SIG-M5 treated with dmso at 0.1 percent for 504 hours (cell line): ENCODE results near the gene HEXIM2.

Source experiments
- DNase-seq: peaks from one replicate; lab custom pipeline; 2025; ENCODE audit not compliant: unreplicated experiment; lab: John Stamatoyannopoulos, UW

HEXIM2 gene

DNA sequence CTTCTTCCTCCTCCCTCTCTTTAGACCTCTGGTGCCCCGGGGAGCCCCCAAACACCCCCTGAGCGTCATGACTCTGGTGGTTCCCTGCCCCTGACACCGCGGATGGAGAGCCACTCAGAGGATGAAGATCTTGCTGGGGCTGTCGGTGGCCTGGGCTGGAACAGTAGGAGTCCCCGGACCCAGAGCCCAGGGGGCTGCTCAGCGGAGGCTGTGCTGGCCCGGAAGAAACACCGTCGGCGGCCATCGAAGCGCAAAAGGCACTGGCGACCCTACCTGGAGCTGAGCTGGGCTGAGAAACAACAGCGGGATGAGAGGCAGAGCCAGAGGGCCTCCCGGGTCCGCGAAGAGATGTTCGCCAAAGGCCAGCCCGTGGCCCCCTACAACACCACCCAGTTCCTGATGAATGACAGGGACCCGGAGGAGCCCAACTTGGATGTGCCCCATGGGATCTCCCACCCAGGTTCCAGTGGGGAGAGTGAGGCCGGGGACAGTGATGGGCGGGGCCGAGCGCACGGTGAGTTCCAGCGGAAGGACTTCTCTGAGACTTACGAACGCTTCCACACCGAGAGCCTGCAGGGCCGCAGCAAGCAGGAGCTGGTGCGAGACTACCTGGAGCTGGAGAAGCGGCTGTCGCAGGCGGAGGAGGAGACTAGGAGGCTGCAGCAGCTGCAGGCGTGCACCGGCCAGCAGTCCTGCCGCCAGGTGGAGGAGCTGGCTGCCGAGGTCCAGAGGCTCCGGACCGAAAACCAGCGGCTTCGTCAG, 7.5 kb downstream of the HEXIM2 start:
- DNase-seq: no peak

DNA sequence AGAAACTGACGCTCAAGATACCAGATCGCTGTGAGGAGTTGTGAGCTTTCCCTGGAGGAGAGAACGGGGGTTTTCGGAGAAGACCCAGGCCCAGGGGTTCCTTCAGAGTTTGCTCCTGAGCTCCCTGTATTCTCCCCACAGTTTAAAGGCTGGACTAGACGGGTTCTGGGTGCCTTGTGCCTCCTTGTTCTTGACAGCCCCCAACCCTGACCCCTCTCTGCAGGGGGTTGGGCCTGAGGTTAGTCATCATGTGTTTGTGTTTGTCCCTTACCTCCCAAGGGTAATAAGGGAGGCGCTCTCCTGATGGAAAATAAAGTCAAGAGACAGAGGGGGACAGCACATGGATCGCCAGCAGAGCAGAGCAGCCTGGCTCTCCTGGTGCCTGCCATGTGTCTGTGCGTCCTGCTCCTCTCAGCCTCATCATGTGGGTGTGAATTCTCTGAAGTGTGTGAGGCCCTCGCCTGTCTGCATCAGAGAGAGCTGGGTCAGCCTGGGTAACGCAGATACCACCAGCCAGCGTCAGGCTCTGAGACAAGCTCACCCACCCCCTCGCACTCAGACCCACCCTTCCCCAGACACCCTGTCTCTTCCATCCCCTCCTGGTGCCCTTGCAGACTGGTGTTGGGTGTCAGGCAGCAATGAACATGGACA, 8.7 kb downstream of the HEXIM2 start:
- DNase-seq: no peak

DNA sequence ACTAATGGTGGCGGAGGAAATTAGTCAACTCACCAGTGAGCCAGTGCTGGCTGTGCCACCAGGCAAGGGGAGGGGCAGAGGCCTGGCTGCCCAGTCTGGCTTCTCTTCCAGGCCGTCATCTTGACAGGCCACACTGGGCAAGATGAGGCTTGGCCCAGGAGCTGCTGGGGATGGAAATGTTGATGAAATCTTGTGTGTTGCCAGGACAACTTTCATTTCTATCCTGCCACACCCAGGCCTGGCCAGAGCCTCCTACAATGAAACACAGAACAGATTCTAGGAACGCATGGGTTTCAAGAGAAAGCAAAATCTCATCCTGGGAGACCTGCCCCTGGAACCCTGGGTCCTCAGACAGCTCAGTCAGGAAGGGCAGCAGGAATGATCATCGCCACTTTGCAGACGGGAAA, 9.3 kb downstream of the HEXIM2 start:
- DNase-seq: peak; percentile 62

DNA sequence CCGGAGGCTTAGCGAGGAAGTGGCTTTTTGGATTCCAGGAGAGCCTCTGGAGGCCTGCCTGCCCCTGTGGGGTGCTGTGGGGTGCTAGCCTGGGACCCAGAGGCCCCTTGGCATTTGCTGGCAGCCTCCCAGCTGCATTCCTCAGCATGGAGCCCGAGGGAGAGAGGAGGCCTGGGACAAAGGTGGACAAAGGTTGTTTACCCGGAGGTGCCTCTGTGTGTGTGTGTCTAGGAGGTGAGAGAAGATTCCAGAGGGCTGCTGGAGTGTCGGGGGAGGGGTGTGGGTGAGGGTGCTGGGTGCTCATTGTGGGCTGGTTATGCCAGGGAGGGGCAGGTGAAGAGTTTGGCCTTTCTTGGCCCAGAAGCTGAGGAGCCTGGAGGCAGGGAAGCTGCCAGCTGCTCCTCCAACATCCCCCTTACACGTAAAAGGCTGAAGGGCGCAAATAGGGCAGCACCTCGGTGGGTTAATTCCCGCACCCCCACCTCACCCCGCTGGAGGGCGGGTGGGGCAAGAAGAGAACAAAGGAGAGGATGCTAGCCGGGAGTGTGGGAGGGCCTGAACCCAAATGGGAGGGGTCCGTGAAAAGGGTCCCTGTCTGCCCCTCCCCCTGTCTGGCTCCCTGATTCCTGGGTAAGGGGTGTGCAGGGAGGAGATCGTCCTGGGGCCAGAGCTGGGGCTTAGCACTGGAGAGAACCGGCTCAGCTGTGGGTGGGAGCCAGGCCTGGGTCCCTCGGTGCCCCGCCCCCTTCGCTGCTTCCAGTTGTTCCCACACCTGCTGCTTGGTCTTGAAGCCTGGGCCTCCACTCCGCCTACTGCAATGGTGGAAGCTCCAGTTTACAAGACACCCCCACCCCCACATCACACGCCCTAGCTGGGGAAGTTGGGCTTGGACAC, 9.9 kb downstream of the HEXIM2 start:
- DNase-seq: peak; percentile 37

DNA sequence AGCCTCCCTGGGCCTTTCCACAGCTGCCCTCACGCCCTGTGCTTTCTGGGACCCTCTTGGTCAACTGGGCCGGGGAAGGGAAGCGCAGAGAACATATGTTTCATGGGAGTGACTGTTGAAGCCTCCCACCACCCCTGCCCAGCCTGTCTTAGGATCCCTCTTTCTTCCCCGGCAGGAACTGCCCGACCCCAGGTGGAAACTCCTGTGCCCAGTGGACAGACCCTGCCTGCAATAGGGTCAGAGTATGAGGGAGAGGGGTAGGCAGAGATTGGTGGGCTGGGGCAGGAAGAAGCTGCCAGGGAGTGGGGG, 10.5 kb downstream of the HEXIM2 start:
- no peak for DNase-seq

DNA sequence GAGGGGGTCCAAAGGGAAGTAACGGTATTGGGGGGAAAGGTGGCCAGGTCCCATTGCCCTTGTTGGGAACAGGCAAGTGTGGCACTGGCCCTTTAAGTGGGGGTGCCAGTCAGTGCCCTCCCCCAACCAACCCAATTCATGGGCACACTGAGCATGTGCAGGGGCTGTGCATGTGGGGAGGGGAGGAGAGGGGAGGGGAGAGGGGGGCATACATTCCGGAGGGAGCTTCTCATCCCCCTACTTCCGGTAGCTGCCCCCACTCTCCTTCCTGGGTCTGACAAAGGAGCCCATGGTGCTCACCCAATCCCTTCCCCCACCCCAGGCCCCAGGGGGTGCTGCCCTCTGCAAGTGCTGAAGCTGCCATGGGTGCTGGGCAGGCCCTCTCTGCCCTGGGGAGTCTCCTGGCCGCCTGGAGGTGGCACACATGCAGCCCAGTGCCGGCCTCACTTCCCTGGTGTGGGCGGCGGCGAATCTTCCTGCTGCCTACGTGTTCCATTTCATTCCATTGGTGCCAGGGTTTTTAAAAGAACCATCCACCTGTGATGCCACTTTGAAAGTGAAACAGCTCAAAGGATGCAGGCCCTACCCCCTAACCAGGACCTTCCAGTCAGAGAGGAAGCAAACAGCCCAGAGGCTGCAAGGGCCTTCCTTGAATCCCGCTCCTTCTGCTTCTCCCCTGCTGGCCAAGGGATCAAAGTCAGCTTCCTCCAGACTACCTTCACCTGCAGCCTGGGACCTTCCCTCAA, 11.0 kb downstream of the HEXIM2 start:
- no peak for DNase-seq

DNA sequence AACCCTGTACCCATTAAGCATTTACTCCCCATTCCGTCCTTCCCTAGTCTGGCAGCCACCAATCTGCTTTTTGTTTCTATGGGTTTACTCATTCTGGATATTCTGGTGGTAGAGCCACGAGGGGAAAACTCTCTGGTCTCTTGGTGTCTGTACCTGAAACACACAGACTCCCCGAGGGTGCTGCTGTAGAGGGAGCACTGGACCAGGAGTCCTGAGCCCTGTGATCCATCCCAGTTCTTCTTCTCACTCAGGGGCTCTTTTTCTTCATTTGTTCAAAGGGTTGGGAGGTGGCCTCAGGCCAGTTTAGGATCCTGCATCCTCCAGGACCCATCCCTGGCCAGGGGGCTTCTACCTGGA, 14.1 kb downstream of the HEXIM2 start:
- DNase-seq: no peak

DNA sequence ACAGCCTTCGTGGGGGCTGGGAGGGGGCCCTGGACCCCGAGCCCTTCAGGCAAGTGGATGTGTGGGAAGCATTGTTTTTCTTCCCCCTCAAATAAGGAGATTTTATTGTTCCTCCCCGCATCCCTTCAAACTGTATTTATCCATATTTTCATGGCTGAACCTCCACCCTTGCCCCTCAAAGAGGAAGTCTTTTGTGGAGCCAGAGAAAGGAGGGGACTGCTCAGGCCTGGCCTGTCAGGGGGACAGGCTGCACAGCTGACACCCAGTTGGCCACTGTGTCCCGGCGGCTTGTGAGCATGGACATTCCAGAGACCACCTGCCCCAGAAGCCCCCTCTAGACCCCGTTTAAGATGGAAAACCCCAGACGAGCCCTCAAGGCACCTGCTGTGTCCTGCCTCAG, 15.9 kb downstream of the HEXIM2 start:
- DNase-seq: no peak

DNA sequence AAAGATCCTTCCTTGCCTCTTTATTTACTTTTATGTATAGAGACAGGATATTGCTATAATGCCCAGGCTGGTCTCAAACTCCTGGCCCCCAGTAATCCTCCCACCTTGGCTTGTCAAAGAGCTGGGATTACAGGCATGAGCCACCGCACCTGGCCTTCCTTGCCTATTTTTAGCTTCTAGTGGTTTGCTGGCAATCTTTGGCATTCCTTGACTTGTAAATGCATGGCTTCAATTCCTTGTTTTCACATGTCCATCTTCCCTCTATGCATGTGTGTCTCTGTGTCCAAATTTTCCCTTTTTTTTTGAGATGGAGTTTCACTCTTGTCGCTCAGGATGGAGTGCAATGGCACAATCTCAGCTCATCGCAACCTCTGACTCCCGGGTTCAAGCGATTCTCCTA, 22.5 kb downstream of the HEXIM2 start:
- no peak for DNase-seq

DNA sequence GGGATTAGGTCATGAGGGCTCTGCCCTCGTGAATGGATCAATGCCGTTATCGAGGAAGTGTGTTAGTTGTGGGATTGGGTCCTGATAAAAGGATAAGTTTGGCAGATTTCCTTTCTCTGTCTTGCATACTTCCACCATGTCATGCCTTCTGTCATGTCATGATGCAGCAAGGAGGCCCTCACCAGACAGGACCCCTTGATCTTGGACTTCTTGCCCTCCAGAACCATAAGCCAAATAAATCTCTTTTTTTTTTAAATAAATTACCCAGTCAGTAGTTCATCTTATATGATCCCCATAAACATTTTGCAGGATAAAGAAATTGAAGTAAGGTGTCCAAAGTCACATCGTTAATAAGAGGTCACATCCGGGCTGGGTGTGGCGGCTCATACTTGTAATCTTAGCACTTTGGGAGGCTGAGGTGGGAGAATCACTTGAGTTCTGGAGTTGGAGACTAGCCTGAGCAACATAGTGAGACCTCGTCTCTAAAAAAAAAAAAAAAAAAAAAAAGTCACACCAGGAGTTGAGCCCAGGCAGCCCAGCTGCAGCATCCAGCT, 25.2 kb downstream of the HEXIM2 start:
- no peak for DNase-seq

DNA sequence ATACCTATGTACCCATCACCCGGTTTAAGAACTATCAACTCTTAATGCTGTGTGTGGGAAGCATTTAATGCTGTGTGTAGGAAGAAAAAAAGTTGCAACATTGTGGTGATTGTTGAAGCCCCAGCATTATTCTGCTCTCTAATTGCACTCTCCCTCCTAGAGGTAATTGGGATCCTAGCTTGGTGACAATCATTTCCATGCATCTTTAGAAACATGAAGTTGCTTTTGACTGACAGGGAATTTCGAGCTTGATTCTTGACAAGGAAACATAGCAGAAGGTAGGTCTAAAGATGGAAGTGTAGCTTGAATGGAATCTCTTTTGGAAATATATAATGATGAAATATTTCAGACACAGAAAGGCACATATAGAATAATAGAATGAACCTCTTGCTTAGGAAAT, 27.3 kb downstream of the HEXIM2 start:
- DNase-seq: no peak

DNA sequence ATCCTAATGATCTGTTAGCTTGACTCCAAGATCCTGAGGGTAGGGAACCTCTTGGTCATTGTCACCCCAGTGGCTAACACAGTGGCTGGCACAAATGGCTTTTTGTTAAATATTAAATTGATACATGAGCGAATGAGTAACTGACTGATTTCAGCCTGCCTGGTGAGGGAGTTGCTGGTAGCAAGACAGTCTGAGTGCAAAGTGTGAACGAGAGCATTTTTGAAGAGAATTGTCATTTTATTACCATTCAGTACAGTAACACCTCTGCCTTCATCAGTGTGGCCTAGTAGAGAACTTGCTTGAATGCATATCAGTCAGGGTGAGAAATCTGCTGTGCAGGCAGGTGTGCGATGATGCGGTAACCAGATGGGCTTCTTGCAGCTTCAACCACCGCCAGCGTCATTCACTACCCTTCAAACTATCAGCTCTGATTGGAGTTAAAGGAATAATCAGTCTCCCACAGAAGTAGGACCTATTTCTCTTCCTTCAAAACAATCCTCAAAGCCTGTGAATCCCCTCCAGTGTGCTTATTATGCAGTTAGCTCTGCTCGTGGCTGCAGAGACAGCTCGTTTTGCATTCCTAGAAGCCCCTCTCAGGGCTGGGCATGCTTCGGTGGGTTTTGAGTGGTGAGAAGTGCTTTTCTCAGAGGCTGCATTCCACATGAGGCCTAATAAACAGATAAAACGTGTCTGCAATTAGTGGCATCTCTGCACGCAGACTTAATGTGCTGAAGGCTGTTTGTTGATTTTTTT, 29.0 kb downstream of the HEXIM2 start:
- DNase-seq: no peak

DNA sequence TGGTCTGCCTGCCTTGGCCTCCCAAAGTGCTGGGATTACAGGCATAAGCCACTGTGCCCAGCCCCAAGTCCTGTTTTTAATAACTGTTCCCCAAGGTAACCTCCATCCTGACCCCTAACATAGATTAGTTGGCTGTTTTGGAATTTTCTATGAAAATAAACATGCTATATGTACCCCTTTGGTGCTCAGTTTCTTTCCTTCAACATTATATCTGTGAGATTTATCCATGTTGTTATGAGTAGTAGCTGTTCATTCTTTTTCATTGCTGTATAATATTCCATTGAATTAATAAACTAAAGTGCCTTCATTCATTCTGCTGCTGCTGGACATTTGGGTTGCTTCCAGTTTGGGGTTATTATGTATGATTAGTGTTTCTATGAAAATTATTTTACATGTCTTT, 33.7 kb downstream of the HEXIM2 start:
- DNase-seq: no peak

DNA sequence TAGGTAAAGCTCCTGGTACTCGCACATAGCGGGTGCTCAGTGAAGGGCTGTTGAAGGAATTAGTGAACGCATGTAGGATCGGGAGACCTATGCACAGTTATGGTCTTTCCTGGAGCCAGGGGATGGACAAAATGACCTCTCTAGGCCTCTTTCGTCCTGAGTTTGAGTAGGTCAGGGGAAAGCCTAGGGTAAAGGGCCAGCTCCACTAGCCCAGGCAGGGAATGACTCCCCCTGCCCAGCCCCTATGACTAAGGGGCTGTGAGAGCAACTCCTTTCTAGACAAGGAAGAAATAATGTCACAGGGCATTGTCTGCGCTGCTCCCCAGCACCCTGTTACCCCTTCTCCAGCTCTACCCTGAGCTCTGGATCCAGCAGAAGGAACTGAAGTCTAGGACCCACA, 35.4 kb downstream of the HEXIM2 start:
- no peak for DNase-seq

DNA sequence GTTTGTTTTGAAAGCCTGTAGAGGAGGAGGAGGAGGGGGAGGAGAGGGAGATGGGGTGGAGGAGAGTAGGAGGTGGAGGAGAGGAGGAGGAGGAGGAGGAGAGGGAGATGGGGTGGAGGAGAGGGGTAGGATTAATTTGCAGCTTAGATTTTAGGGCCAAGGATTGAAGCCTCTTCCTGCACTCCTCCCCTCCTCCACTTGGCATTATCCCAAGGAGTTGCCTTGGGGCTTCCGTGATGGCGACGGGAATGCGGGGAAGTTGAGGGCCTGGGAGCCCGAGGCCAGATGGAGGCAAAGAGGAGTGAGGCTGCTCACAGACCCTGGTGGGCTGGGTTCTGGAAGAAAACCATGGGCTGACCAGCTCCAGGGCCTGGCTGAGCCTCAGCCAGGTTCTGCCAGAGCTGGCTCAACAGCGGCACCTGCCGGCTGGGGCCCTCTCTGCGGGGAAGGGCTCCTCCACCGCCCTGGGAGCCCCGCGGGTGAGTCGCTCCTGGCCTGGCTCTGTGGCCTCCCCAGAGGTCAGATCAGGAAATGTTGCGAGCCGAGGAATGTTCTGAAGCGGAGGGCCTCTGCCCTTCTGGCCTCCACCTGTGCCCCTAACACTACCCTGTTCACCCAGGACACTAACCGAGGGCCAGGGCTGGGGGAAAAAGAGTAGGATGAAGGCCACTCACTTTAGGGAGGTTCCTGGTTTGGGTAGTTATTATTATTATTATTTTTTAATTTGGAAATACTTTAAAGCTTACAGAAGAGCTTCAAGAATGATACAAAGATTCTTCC, 36.1 kb downstream of the HEXIM2 start:
- peak; percentile 73 for DNase-seq

DNA sequence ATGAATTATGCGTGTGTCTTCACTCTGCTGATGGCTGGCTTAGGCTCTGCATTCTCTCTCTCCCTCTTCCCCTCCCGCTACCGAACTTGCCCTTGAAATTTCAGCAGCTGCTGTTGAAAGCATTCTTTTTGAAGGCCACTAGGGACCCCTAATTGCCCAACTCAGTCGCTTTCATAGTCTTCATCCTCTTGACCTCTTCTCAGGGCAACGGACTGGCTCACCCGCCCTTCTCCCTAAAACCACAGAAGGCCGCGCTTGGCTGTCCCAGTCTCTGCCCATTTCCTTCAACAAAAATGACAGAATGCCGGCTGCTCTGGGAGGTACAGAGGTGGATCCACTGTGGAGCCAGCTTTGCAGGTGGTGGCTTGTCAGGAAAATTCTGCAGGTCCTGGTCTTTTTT, 39.0 kb downstream of the HEXIM2 start:
- peak; percentile 76 for DNase-seq

DNA sequence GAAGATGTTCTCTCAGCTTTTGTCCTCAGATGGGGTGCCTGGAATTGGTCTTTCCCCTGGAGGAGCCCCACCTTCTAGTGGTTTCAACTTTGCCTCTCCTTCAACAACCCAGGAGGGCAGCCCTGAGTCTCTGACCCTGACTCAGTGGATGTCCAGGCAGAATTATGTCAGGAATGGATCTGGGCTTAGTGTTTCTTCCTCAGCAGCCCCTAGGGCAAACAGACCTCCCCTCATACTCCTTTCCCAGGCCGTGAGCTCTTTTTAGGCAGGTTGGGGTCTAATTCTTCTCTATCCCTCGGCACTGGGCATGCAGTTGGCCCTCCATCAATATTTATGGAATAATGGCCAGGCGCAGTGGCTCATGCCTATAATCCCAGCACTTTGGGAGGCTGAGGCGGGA, 39.8 kb downstream of the HEXIM2 start:
- DNase-seq: no peak

DNA sequence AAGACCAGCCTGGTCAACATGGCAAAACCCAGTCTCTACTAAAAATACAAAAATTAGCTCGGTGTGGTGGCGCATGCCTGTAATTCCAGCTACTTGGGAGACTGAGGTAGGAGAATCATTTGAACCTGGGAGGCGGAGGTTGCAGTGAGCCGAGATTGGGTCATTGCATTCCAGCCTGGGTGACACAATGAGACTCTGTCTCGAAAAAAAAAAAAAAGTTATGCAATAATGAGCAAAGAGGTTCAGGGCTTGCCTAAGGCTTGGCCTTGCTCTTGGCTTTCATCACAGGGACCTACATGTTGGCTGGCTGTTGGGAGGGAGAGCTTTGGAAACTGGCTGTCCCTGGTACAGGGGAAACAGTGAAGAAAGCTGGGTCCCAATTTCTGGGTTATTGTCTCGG, 40.2 kb downstream of the HEXIM2 start:
- DNase-seq: peak; percentile 96

DNA sequence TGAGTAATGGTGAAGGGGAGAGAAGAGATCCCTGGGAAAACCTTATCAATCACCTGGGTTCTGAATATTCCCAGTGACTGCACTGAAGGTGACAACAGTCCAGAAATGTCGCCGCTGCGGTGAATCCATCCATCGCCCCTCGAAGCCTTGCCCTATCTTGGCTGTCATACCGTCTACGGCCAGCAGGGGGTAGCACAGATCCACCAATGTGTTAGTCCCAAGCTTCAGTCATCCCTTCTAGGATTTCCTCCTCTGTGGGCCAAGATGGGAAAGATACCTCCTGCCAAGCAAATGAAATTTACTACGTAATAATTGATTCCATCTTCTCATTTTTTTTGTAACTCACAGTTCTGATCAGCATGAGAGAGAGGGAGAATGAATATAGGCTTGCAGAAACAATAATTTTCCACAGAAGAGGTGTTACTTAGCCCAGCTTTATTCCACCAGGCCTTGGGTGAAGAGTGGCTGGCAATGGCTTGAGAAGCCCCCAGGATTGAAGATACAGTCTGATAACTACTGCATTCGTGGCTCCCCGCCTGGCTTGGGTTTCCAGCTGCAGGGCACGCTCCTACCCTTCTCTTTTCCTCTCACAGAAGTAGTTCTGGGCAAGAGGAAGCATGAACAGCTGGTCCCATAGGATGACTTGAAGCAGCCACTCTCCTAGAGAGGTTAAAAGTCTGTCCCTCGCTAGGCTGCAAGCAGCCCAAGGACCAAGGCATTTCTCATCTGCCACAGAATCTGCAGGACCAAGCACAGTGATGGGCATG, 57.4 kb downstream of the HEXIM2 start:
- peak; percentile 77 for DNase-seq
